Measurements from ENCODE around the gene MYO15A.
A peak's percentile ranks its signal among the peaks of the same experiment; 100 is the strongest.

MYO15A gene

GRCh38 chr17:18093616-18094408 is 14.7 kb upstream of the MYO15A start (continued):
- TF ChIP-seq PRDM10 (tag by site-specific recombination; IDR thresholded peaks at IDR 0.05) (no peak), ZNF248 (tag by site-specific recombination; IDR thresholded peaks at IDR 0.05) (no peak), ZNF610 (tag by site-specific recombination; IDR thresholded peaks at IDR 0.05; ENCODE audit: borderline replicate concordance) (no peak), ZIC2 (tag by site-specific recombination; IDR thresholded peaks at IDR 0.05) (no peak), EGR2 (tag by site-specific recombination; IDR thresholded peaks at IDR 0.05; ENCODE audit: low read depth) (no peak), BCL11A (tag by site-specific recombination; IDR thresholded peaks at IDR 0.05; ENCODE audit: low read depth) (no peak), ZNF280C (tag by site-specific recombination; IDR thresholded peaks at IDR 0.05) (no peak), ZNF140 (tag by site-specific recombination; IDR thresholded peaks at IDR 0.05) (no peak), ZNF558 (tag by site-specific recombination; IDR thresholded peaks at IDR 0.05) (no peak), ZBTB11 (tag by site-specific recombination; conservative IDR thresholded peaks at IDR 0.05; ENCODE audit: low read depth) (no peak), BCL11B (tag by site-specific recombination; IDR thresholded peaks at IDR 0.05; ENCODE audit: low read depth) (no peak), RBAK (tag by site-specific recombination; IDR thresholded peaks at IDR 0.05) (no peak), ZNF549 (tag by site-specific recombination; IDR thresholded peaks at IDR 0.05) (no peak), ZNF133 (tag by site-specific recombination; IDR thresholded peaks at IDR 0.05) (no peak), ZNF302 (tag by site-specific recombination; IDR thresholded peaks at IDR 0.05; ENCODE audit: low read depth) (no peak), GLI2 (tag by site-specific recombination; IDR thresholded peaks at IDR 0.05; ENCODE audit: borderline replicate concordance, low read depth) (no peak), GLIS1 (tag by site-specific recombination; IDR thresholded peaks at IDR 0.05) (no peak; the same call in 1 of the 2 replicates), ZNF660 (tag by site-specific recombination; IDR thresholded peaks at IDR 0.05) (peak; percentile 68; the same call in 1 of the 2 replicates), ZBTB6 (tag by site-specific recombination; IDR thresholded peaks at IDR 0.05) (peak; percentile 61; the same call in 1 of the 2 replicates), SP7 (tag by site-specific recombination; IDR thresholded peaks at IDR 0.05) (no peak), ZSCAN4 (tag by site-specific recombination; IDR thresholded peaks at IDR 0.05) (0 out of 2 replicates have a peak, but pooled peaks have one; percentile 16), ZNF654 (tag by site-specific recombination; IDR thresholded peaks at IDR 0.05; ENCODE audit: low read depth) (peak; percentile 40), ZNF548 (tag by site-specific recombination; IDR thresholded peaks at IDR 0.05) (no peak), HOXA7 (CRISPR knock-in tag; IDR thresholded peaks at IDR 0.05; ENCODE audit: borderline replicate concordance) (no peak), PRDM6 (tag by site-specific recombination; IDR thresholded peaks at IDR 0.05) (no peak), ZFP41 (tag by site-specific recombination; IDR thresholded peaks at IDR 0.05; ENCODE audit: borderline replicate concordance) (no peak)

Data from HEK293 (cell line).